K562 (cell line): ENCODE measurements around the gene PLEKHA6. TPM values are rescaled to one million over a fixed set of nuclear protein-coding genes. Genes with fewer than 3 reads are reported as not detected.

Experiments used
- REST ChIP-seq, 2 experiments: fragments of 450-650 bp; formaldehyde crosslinking in 1 of 2; IDR thresholded peaks; 2 replicates each; pipeline versions ENCODE4 v1.4.0 to v1.6.1; 2014 to 2020; ENCODE audit warnings: mild to moderate bottlenecking in 2 of 2, borderline replicate concordance in 1 of 2, low read depth in 1 of 2
- ZNF277 ChIP-seq: fragments of 250-450 bp; sonication (Bioruptor Pico); IDR thresholded peaks from 2 replicates; pipeline ENCODE4 v1.8.0; 2022; ENCODE audit warnings: inconsistent platforms, mild to moderate bottlenecking, moderate library complexity, borderline replicate concordance
- polyA plus RNA-seq, 8 experiments: library from polyadenylated mRNA; depleted of rRNA in 4 of 8; stranded (reverse) in 5 of 8; unstranded in 3 of 8; fragments of >200 nt; fragmentation: Nextera tagmentation in 2 of 8; fragmentation: Illumina TruSeq in 1 of 8; extraction: Ambion mirVana in 2 of 8; extraction: Trizol in 1 of 8; gene quantifications; 2 replicates each; pipeline versions ENCODE4 v1.2.1 to v1.2.3, GENCODE V29; 2011 to 2014; ENCODE audit warnings: inconsistent platforms in 1 of 8, missing spikeins in 1 of 8
- total RNA-seq, 7 experiments: library from RNA; depleted of rRNA in 6 of 7; stranded (reverse); fragments of >200 nt in 6 of 7; fragmentation: Illumina TruSeq in 2 of 7; extraction: Trizol in 2 of 7; gene quantifications; 2 replicates each; pipeline versions ENCODE4 v1.2.1 to v1.2.3, GENCODE V29; 2011 to 2021; ENCODE audit warnings: low replicate concordance in 1 of 7

Gene PLEKHA6
- total and polyA plus RNA-seq, 9 of the 15 experiments (the other 6 are each of a cell fraction or from before 2014, with no cell fraction given): under 0.01 to 0.33 (median 0.01) TPM; not detected in 4

- TF ChIP-seq ZNF277 (CRISPR knock-in tag) (no peak), REST (IDR thresholded peaks at IDR 0.05; ENCODE audit: borderline replicate concordance) (peak; percentile 9; the same call in 1 of the 2 replicates), REST (CRISPR knock-in tag; IDR thresholded peaks at IDR 0.05; ENCODE audit: low read depth) (no peak)
Observed at GRCh38 chr1:204302769-204303168, 57.0 kb downstream of the PLEKHA6 start (continued).
